ENCODE measurements around the gene ZIC4.

Gene ZIC4

DNA sequence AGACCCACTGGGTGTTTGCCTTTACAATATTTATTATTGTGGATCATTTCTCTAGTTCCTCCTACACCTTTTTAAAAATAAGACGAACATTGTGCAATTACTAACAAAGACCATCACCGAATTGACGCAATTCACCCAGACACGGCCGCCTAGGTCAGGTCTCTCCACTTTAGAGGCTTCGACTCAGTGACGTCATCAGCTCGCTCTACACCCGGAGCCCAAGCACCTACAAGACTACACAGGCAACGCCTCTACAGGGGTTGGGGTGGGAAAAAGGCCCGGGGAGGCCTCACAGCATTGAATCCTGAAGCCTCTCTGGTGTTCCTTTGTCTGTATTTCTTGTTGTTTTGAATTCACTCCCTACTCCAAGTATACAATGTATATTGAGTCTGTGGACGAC lies 16.6 kb downstream of the ZIC4 start:
- DNase-seq = no peak

GRCh38 chr3:147388700-147389580 lies 17.4 kb downstream of the ZIC4 start:
- DNase-seq = no peak

DNA sequence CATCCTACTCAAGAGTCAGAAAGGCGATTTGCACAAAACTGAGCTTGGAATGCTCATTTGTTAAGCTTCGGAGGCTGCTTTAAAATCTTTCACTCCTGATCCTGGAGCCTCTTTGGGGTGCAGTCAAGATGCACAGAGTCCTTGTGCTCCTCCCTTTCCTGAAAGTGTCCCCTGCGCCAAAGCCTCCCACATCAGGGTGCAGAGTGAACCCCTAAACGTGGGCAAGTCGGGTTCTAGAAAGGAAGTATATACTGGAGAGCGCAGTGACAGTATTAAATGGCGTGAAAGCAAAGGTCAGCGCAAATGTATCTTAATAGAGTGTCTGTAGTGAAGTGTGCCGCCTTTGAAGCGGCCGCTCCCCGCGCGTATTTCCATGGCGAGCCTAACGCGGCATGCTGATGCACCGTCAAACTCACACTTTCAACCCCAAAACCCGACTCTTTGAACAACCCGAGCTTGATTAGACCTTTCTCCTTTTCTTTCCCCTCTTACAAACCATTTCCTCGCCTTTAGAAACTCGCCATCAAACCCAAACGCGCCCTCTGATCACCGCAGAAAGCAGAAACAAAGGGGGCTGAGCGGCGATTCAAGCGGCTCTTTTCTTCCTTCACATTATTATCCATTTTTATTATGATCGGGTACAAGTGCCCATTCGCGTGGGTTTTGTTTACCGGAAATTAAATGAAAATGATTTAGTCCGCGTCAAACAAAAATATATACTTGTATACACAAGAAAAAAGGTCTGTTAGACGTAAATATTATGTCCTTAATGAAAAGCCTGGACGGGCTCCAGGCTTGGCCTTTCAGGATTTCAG lies 18.3 kb downstream of the ZIC4 start:
- DNase-seq = no peak

GRCh38 chr3:147387291-147387884 lies 19.0 kb downstream of the ZIC4 start:
- no peak for DNase-seq

DNA sequence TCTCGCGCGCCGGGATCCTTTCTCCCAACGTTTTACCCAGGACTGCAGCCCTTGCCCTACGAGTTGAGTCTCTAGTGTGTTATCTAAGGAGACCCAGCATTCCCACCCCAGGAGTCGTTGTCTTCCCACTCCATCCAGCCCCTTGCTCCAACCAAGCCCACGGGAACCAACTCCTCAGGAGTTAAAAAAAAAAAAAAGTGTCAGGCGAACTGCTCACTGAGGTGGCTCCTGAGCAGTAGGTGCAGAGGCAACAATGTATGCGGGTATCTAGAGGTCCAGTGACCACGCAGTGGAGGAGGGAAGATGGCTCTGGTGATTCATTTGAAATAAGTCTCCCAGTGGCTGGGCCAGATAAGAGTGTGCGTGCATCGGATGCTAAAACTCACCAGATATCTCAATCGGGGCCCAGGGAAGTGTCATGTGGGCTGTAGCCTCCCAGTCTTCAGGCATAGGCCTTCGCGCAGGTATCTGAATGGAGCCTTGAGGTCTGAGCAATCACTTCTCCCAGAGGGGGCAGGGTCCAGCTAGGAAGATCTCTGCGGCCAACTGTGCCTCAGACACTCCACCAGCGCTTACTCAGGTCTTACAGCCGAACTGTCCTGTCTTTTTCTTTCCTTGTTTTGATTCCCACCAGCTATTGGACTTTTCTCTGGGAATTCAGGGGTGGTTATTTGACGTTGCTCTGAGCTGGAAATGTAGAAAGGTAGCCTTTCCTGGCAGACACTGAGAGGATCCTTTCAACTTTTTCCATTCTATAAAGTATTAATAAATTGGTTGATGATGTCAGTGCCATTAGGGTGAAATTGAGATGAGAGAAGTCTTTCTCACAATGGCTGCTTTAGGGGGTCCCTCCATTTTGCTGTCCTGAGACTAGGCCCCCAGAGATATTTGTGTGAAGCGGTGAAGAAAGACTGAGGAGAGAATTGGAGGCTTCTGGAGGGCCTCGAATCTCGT lies 21.0 kb downstream of the ZIC4 start:
- no peak for DNase-seq

DNA sequence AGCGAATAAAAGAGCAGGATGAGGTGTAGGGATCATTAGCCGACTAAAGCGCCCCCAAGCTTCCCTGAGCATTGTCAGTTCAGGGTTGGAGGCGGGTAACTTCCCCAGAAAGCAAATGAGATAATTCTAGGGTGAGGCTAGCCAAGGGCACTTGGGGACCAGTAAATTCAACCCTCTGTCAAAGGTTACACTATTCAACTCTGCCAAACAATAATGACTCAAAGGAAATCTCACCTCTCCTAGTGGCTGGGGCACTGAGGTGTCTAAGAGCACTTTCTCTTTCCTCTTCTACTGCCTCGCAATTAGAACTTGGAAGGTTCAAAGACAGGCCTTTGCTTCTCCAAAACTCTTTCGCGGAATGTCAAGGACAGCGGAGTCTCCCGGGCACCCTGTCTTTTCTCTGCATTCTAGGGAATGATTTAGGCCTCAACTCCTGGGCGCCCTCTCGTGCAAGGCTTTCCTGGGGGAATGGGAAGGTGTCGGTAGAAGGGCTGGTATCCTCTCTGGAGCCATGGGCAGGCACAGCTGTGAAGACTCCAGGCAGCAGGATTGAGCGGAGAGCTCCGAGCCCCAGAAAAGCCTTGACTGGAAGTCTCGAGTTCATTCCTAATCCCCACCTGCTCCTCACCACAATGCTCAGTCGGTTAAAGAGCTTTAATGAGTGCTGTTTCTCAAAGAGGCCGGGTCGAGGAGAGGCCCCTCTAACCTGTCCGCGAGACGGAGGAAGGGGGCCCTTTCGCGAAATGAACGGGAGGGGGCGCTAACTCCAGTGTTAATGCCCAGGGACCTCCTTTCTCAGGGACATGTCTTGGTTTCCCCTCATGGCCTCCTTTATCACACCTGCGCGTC lies 21.9 kb downstream of the ZIC4 start:
- no peak for DNase-seq

DNA sequence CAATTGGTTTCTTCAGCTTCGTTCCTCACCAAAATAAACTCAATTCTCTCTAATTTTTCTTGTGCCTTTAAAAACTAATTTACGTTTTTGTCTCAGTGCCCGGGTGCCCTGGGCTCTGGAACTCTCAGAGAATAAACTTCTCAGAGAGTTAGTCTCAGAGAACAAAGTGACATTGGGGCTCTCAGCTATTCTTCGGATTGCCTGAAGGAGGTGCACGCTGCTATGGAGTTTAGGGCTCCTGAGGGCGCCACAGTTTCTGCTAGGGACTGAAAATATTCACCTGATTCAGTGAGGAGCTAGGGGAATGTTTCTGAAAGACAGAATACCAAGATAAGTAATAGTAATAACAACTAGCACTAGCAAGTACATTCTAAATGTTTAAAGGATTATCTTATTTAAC lies 22.7 kb downstream of the ZIC4 start:
- DNase-seq = no peak

- no peak for DNase-seq
These were observed 24.7 kb downstream of the ZIC4 start for GRCh38 chr3:147381596-147381995.

DNA sequence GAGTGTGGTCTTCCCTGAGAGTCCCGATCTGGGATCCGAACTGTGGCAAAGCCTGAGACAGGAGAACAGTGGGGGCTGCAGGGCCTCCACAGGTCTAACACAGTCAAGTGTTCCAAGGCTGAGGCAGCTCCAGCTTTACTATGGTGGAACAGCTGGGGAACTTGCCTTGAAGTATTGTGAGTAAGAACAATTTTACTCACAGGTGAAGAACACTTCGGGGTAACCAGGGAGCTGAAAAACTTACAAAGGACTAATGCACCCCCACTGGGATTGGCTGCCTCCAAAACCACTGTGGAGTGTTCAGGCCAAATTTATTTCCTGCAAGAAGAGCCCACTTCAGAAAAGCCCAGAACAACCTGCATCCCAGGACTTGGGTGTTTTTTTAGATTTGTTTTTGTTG lies 25.4 kb downstream of the ZIC4 start:
- DNase-seq = no peak

DNA sequence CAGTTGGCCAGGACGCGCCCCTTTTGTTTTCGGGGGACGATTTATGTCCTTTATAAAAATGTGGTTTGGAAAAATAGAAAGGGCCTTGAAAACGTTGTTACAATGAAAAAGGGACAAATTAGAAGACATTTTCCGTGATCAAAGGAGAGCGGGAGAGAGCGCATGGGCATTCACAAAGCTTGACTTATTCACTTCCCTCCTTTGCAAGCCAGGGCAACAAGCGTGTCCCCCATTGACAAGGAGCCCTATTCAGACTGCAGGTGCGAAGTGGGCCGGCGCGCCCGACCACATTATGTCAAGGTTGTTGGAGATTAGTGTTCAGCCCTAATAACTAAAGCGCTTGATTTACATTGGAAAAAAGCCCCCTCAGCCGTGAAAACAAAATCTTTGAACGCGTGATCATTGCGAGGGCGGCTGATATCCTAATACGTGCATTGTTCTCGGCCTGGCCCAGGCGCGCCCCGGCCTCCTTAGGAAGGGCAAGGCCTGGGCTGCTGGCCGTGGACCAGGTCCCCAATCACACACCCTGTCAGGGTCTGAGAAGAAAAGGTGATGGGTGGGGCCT lies 25.9 kb downstream of the ZIC4 start:
- no peak for DNase-seq

DNA sequence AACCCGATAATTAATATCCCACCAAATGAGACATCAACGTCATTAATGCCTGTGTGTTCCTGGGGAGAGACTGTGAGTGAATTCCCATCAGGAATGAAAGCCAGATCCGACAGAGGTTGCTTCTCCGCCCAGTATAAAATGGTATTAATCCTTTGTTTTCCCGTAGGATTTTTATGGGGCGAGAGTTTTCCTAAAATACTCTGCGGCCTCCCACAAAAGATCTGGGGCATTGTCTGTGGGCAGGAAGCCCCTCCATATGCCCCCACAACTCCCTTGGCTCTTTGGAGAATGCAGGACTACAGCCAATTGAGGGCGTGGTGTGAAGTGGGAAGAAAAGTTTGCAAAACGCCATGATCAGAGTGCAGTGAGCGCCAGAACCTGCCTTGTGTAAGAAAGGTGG lies 26.7 kb downstream of the ZIC4 start:
- no peak for DNase-seq

DNA sequence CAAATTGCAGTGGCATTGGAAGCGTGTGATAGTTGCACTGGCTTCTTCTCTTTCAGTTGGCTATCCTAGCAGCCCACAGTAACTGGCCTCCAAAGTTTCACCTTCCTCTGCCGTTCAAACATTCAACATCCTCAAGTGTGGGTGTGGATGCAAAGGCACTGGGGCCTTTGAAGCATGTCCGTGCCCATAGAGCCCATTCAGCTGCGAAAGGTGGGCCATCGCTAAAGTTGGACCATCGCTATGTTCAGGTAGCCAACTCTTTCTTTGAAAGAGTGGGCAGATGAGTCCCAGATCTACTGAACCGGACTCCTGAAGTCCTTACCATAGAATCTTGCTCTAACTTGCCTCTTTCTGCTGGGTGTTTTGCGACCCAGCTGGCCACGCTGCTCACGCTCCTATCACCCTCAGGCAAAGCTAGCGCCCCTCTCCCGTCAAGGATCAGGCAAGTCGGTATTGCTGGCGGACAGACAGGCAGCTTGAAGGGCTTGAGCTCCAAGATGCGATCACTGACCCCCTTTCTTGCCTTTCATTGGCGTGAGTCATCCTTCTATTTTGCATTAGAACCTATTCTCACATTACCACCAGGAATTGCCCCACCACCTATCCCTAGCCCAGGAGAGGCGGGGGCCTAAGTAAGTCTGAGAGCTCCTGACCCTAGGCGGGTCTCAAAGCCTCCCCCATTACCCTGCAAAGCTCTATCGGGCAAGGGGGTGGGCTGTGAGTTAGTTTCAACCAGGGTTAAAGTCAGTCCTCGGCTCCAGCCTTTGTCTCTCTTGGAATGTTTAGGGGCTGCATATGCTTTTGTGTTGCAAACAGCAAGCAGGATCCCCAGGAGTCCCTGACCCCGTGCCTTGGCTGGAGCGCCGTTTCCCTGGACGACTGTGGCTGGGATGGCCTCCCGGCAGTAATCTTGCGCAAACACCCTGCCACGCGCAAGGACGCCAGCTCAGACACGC lies 28.7 kb downstream of the ZIC4 start:
- no peak for DNase-seq

GRCh38 chr3:147373301-147373700 lies 33.0 kb downstream of the ZIC4 start:
- no peak for DNase-seq

- DNase-seq = no peak
These were observed 33.8 kb downstream of the ZIC4 start for GRCh38 chr3:147372525-147373027.

DNA sequence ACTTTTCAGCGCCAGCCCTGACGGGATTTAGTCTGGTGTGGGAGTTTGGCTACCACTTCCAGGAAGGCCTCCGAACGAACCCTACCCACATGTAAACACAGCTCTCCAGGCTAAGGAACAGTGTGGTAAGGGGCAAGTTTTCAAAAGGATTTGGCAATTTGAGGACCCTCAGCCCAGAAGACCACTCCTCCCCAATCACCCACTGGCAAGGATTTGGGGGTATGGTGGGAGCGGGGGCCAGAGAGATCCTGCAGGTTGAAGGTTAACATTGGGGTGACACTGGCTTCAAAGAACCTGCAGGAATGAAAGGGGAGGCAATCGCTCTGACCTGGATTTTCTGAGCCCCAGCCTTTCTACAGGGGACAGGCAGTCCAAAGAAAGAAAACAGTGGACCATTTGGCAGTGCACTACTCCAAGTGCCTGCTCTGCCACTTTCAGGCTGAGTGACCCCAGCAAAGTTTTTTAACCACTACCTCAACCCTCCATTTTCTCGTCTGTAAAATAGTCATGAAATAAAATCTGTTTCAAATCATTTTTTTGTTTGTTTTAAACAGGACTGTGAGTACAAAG lies 34.5 kb downstream of the ZIC4 start:
- no peak for DNase-seq

DNA sequence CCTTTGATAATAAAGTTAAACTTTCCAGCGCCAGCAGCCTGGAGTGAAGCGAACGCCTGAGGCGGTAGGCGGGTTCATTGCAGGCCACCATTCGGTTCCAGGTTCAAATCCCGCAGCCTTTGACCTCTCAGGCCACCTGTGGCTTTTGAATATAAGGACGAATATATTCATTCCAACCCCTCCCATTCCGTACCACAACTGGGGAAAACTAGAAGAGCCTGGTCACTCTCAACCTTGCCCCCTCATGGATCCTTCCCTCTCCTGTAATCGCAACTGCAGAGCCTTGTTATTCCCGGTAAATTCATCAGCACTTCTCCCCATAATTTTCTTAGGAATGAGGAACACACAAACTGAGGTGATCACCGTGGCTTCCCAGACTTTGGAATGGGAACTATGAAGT lies 35.2 kb downstream of the ZIC4 start:
- DNase-seq = no peak

- no peak for DNase-seq
These were observed 36.0 kb downstream of the ZIC4 start for GRCh38 chr3:147370349-147370748.

DNA sequence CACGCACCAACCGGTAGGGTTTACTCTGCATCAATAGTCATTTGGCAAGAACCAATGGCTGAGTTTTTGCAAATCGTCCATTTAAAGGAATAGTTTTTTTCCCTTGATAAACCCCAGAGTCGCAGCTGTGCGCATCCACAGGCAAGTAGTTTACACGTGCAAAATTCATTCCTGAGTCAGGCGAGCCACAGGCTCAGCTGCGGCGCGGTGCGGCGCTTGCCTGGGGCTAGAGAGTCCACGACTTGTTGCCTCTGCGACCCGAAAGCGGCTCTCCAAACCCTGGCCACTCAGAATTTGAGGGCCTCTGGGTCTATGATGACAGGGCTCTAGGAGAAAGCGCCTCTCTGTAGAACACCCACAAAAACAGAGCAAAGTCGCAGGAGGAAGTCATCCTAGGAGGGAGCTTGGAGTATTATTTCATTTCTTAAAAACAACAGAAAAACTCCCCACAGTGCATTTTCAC lies 36.7 kb downstream of the ZIC4 start:
- no peak for DNase-seq

DNA sequence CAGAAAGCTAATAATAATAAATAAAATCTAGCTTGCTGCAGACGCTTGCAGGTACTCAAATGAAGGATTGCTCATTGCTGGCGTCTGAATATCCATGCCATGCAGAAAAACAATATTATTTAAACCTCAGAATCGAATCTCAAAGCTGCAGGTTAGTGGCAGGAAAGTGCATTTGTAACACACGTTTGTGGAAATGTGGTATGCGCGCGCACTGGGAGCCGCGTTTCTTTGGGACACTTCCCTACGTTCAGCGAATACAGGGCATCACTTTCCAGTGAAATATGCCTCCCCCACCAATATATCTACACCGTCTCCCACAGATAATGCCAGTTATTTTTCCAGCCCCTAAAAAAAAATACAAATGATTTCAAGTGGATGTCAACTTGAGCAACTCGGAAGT lies 37.1 kb downstream of the ZIC4 start:
- DNase-seq = no peak

All from activated naive CD4-positive, alpha-beta T cell (primary cell).